H9 (cell line): Measurements from ENCODE around the gene VWA8. TPM values are rescaled to one million over a fixed set of nuclear protein-coding genes. Genes with fewer than 3 reads are reported as not detected.

Experiments used
- DNase-seq: peaks from one replicate; pipeline ENCODE4 v3.0.0-alpha.2; 2017
- H2AFZ ChIP-seq: one replicate; pipeline ENCODE4 v1.6.1; 2013; ENCODE audit warnings: mild to moderate bottlenecking, low read length, control low read depth, moderate library complexity
- H2AK5ac ChIP-seq: 2 replicates; pipeline ENCODE4 v1.6.1; 2013; ENCODE audit warnings: low read length, control low read depth, mixed read lengths; ENCODE audit not compliant: insufficient read length
- H2BK120ac ChIP-seq: one replicate; pipeline ENCODE4 v1.6.1; 2013; ENCODE audit warnings: low read depth, mild to moderate bottlenecking, low read length, control low read depth, inconsistent platforms; ENCODE audit not compliant: poor library complexity, severe bottlenecking
- H2BK12ac ChIP-seq: 2 replicates; pipeline ENCODE4 v1.6.1; 2013; ENCODE audit warnings: low read length, control low read depth, mixed read lengths, low read depth; ENCODE audit not compliant: insufficient read length
- H2BK15ac ChIP-seq: 2 replicates; pipeline ENCODE4 v1.6.1; 2013; ENCODE audit warnings: low read depth, low read length, control low read depth
- H2BK20ac ChIP-seq: one replicate; pipeline ENCODE4 v1.6.1; 2013; ENCODE audit warnings: low read depth, mild to moderate bottlenecking, low read length, control low read depth, inconsistent platforms; ENCODE audit not compliant: poor library complexity, severe bottlenecking
- H2BK5ac ChIP-seq: 2 replicates; pipeline ENCODE4 v1.6.1; 2013; ENCODE audit warnings: low read length, control low read depth, mixed read lengths; ENCODE audit not compliant: insufficient read length
- H3K14ac ChIP-seq: 2 replicates; pipeline ENCODE4 v1.6.1; 2013; ENCODE audit warnings: low read length, control low read depth; ENCODE audit not compliant: insufficient read depth
- H3K18ac ChIP-seq: 2 replicates; pipeline ENCODE4 v1.6.1; 2013; ENCODE audit warnings: low read depth, mild to moderate bottlenecking, mixed read lengths, low read length, control low read depth; ENCODE audit not compliant: insufficient read length
- H3K23ac ChIP-seq: 2 replicates; pipeline ENCODE4 v1.6.1; 2013; ENCODE audit warnings: low read length, control low read depth, mixed read lengths, low read depth; ENCODE audit not compliant: insufficient read length
- H3K23me2 ChIP-seq: 2 replicates; pipeline ENCODE4 v1.6.1; 2013; ENCODE audit warnings: low read depth, mild to moderate bottlenecking, mixed read lengths, low read length, control low read depth; ENCODE audit not compliant: insufficient read length, poor library complexity, severe bottlenecking
- H3K27ac ChIP-seq: 2 replicates; pipeline ENCODE4 v1.5.1; 2013; ENCODE audit warnings: low read length, control low read depth, mixed read lengths, low read depth; ENCODE audit not compliant: insufficient read length
- H3K27me3 ChIP-seq: 2 replicates; pipeline ENCODE4 v1.6.1; 2013; ENCODE audit warnings: low read length, control low read depth, inconsistent platforms; ENCODE audit not compliant: insufficient read depth
- H3K4ac ChIP-seq: 2 replicates; pipeline ENCODE4 v1.6.1; 2013; ENCODE audit warnings: low read depth, mild to moderate bottlenecking, control low read depth, inconsistent platforms, low read length, moderate library complexity
- H3K4me1 ChIP-seq: 2 replicates; pipeline ENCODE4 v1.6.1; 2013; ENCODE audit warnings: low read length, control low read depth, inconsistent platforms; ENCODE audit not compliant: insufficient read depth
- H3K4me2 ChIP-seq: 2 replicates; pipeline ENCODE4 v1.6.1; 2013; ENCODE audit warnings: low read length, control low read depth, mixed read lengths; ENCODE audit not compliant: insufficient read length, insufficient read depth
- H3K56ac ChIP-seq: 2 replicates; pipeline ENCODE4 v1.6.1; 2013; ENCODE audit warnings: low read depth, mild to moderate bottlenecking, mixed read lengths, low read length, control low read depth; ENCODE audit not compliant: insufficient read length
- H3K79me1 ChIP-seq: 2 replicates; pipeline ENCODE4 v1.6.1; 2013; ENCODE audit warnings: low read depth, mild to moderate bottlenecking, moderate library complexity, low read length, control low read depth, inconsistent platforms; ENCODE audit not compliant: insufficient read depth, poor library complexity, severe bottlenecking
- H3K79me2 ChIP-seq: 2 replicates; pipeline ENCODE4 v1.6.1; 2013; ENCODE audit warnings: low read length, control low read depth, inconsistent platforms; ENCODE audit not compliant: insufficient read depth
- H3K9ac ChIP-seq: 2 replicates; pipeline ENCODE4 v1.6.1; 2013; ENCODE audit warnings: low read length, control low read depth, mixed read lengths; ENCODE audit not compliant: insufficient read length; ENCODE audit errors: extremely low read depth
- H3K9me3 ChIP-seq: one replicate; pipeline ENCODE4 v1.6.1; 2013; ENCODE audit warnings: low read depth, low read length, inconsistent platforms; ENCODE audit not compliant: control insufficient read depth
- H3T11ph ChIP-seq: one replicate; pipeline ENCODE4 v1.6.1; 2013; ENCODE audit warnings: mild to moderate bottlenecking, low read length, control low read depth, inconsistent platforms
- H4K20me1 ChIP-seq: one replicate; pipeline ENCODE4 v1.6.1; 2013; ENCODE audit not compliant: control insufficient read depth, insufficient read length, insufficient read depth
- H4K5ac ChIP-seq: 2 replicates; pipeline ENCODE4 v1.6.1; 2013; ENCODE audit warnings: low read depth, mild to moderate bottlenecking, mixed read lengths, low read length, control low read depth; ENCODE audit not compliant: insufficient read length
- H4K8ac ChIP-seq: replicated peaks from 2 replicates; pipeline ENCODE4 v1.6.1; 2013; ENCODE audit warnings: low read length, control low read depth, mixed read lengths, low read depth; ENCODE audit not compliant: insufficient read length
- H4K91ac ChIP-seq: 2 replicates; pipeline ENCODE4 v1.6.1; 2013; ENCODE audit warnings: low read depth, mild to moderate bottlenecking, moderate library complexity, mixed read lengths, low read length, control low read depth; ENCODE audit not compliant: insufficient read length
- H3K27ac Mint-ChIP-seq, 3 experiments: 2 replicates in 2 of 3; 3 replicates in 1 of 3; pipeline ENCODE4 v1.8.0; 2020 to 2021; ENCODE audit warnings: mixed read lengths in 3 of 3, mild to moderate bottlenecking in 1 of 3, moderate library complexity in 1 of 3
- H3K27me3 Mint-ChIP-seq: 2 replicates; pipeline ENCODE4 v1.8.0; 2021; ENCODE audit warnings: low read depth, mild to moderate bottlenecking, moderate library complexity, mixed read lengths
- H3K36me3 Mint-ChIP-seq, 3 experiments: 2 replicates in 2 of 3; 3 replicates in 1 of 3; pipeline ENCODE4 v1.8.0; 2020 to 2021; ENCODE audit warnings: low read depth in 3 of 3, mixed read lengths in 3 of 3; ENCODE audit not compliant: insufficient read depth in 1 of 3
- H3K4me1 Mint-ChIP-seq, 2 experiments: 2 replicates each; pipeline ENCODE4 v1.8.0; 2020; ENCODE audit warnings: mixed read lengths in 2 of 2
- H3K4me3 Mint-ChIP-seq, 2 experiments: 2 replicates in 1 of 2; 3 replicates in 1 of 2; pipeline ENCODE4 v1.8.0; 2020 to 2021; ENCODE audit warnings: mild to moderate bottlenecking in 2 of 2, mixed read lengths in 2 of 2, moderate library complexity in 1 of 2
- H3K9me3 Mint-ChIP-seq, 2 experiments: 2 replicates in 1 of 2; 3 replicates in 1 of 2; pipeline ENCODE4 v1.8.0; 2020; ENCODE audit warnings: mild to moderate bottlenecking in 2 of 2, mixed read lengths in 2 of 2, moderate library complexity in 1 of 2
- WGBS: extraction: QIAGEN DNeasy Blood & Tissue Kit; methylation state at CpG from one replicate; pipeline ENCODE4 v1.1.7; 2013; ENCODE audit warnings: missing lambda C conversion rate, low lambda C conversion rate, mixed read lengths; ENCODE audit not compliant: insufficient read length; ENCODE audit errors: extremely low coverage; 5-methylcytosine and 5-hydroxymethylcytosine counted together
- total RNA-seq: library from RNA; stranded (reverse); gene quantifications from 2 replicates; pipeline ENCODE4 v1.2.1, GENCODE V29; 2021
- TF ChIP-seq, protein P1 (sequence below): fragments of 200-600 bp; sonication (generic); conservative IDR thresholded peaks from 3 replicates; pipeline ENCODE4 v1.8.0; 2021; ENCODE audit warnings: antibody characterized with exemption, mild to moderate bottlenecking

The VWA8 gene
- total RNA-seq, 1 experiment from 2014 or later, result 17.4 TPM

GRCh38 chr13:41565846-41566245, 395.1 kb downstream of the VWA8 start:
- no peak overlapping the region for H2BK12ac ChIP-seq
- no peak overlapping the region for H2BK20ac ChIP-seq
- no peak overlapping the region for H3K4ac ChIP-seq
- no peaks in the 10 kb centered on the region for H3K79me1 ChIP-seq
- no peak overlapping the region for H3K18ac ChIP-seq
- no peak overlapping the region for H3K14ac ChIP-seq
- peaks cover 3 to 7% (median 3%) of the 10 kb centered on the region in 3 experiments; a peak in 6 of 7 replicates for H3K36me3 Mint-ChIP-seq
- WGBS, result no CpG with 5 or more reads among the region's 6 CpGs
- H2BK5ac ChIP-seq, result no peak overlapping the region
- H2AK5ac ChIP-seq, result no peak overlapping the region
- H3K9ac ChIP-seq, result no peak overlapping the region
- H4K20me1 ChIP-seq, result no peaks in the 10 kb centered on the region
- no peak overlapping the region for H3K23ac ChIP-seq
- TF ChIP-seq, protein P1, sequence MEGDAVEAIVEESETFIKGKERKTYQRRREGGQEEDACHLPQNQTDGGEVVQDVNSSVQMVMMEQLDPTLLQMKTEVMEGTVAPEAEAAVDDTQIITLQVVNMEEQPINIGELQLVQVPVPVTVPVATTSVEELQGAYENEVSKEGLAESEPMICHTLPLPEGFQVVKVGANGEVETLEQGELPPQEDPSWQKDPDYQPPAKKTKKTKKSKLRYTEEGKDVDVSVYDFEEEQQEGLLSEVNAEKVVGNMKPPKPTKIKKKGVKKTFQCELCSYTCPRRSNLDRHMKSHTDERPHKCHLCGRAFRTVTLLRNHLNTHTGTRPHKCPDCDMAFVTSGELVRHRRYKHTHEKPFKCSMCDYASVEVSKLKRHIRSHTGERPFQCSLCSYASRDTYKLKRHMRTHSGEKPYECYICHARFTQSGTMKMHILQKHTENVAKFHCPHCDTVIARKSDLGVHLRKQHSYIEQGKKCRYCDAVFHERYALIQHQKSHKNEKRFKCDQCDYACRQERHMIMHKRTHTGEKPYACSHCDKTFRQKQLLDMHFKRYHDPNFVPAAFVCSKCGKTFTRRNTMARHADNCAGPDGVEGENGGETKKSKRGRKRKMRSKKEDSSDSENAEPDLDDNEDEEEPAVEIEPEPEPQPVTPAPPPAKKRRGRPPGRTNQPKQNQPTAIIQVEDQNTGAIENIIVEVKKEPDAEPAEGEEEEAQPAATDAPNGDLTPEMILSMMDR, result no peak
- H3K23me2 ChIP-seq, result no peaks in the 10 kb centered on the region
- H3K27me3 ChIP-seq, result no peaks in the 10 kb centered on the region
- H3K79me2 ChIP-seq, result no peaks in the 10 kb centered on the region
- no peak overlapping the region for H2BK120ac ChIP-seq
- DNase-seq, result no peak
- H3K4me1 ChIP-seq, result no peaks in the 10 kb centered on the region
- H2AFZ ChIP-seq, result no peak overlapping the region
- peaks cover 2% of the 10 kb centered on the region in 2 experiments; a peak in 2 of 5 replicates for H3K9me3 Mint-ChIP-seq
- H4K5ac ChIP-seq, result no peak overlapping the region
- no peak overlapping the region for H2BK15ac ChIP-seq
- H3K27ac Mint-ChIP-seq, result peak overlapping the region in 1 of 3 experiments; percentile 57; a peak in 3 of 7 replicates
- H3K27ac ChIP-seq, result no peak overlapping the region
- no peak overlapping the region for H3K4me3 Mint-ChIP-seq
- no peaks in the 10 kb centered on the region for H3K27me3 Mint-ChIP-seq
- H3K56ac ChIP-seq, result no peak overlapping the region
- H3K4me1 Mint-ChIP-seq, result peaks cover 0 to 12% of the 10 kb centered on the region in 2 experiments; a peak in 2 of 4 replicates
- no peak overlapping the region for H4K8ac ChIP-seq
- H4K91ac ChIP-seq, result no peak overlapping the region
- no peaks in the 10 kb centered on the region for H3K9me3 ChIP-seq
- no peak overlapping the region for H3K4me2 ChIP-seq
- H3T11ph ChIP-seq, result no peak overlapping the region
